Activated CD8-positive, alpha-beta T cell treated with anti-CD3 and anti-CD28 coated beads, Interleukin-2, amount 10 ng/mL, durations not matched to agents 7 days and 5 days (primary cell): Measurements from ENCODE around the gene PTBP2. TPM values are rescaled to one million over a fixed set of nuclear protein-coding genes. Genes with fewer than 3 reads are reported as not detected.

Source experiments
- ATAC-seq: fragments of 150-1000 bp; cut with Tn5 transposase; one replicate; pipeline ENCODE4 v1.10.0; 2021; ENCODE audit warnings: moderate library complexity
- CTCF ChIA-PET: fragments of 350-600 bp; sonication (Branson Sonifier 250); formaldehyde crosslinking; loops from one replicate; lab custom pipeline; 2021; ENCODE audit warnings: antibody characterized with exemption; lab: Charles Lee
- POLR2A ChIA-PET: fragments of 350-600 bp; sonication (Branson Sonifier 250); formaldehyde crosslinking; loops from one replicate; lab custom pipeline; 2021; ENCODE audit warnings: antibody characterized with exemption; lab: Charles Lee
- DNase-seq: peaks from one replicate; pipeline ENCODE4 v3.0.0-alpha.2; 2020
- H3K27ac Mint-ChIP-seq: one replicate; pipeline ENCODE4 v1.8.0; 2021; ENCODE audit warnings: mild to moderate bottlenecking, mixed read lengths
- H3K27me3 Mint-ChIP-seq: one replicate; pipeline ENCODE4 v1.8.0; 2021; ENCODE audit warnings: low read depth, mixed read lengths
- H3K36me3 Mint-ChIP-seq: one replicate; pipeline ENCODE4 v1.8.0; 2021; ENCODE audit warnings: low read depth, mixed read lengths
- H3K4me1 Mint-ChIP-seq: one replicate; pipeline ENCODE4 v1.8.0; 2021; ENCODE audit warnings: low read depth, mixed read lengths
- H3K4me3 Mint-ChIP-seq: one replicate; pipeline ENCODE4 v1.8.0; 2021; ENCODE audit warnings: mild to moderate bottlenecking, mixed read lengths
- H3K9me3 Mint-ChIP-seq: one replicate; pipeline ENCODE4 v1.8.0; 2022; ENCODE audit warnings: mixed read lengths; ENCODE audit not compliant: insufficient read depth
- total RNA-seq, 2 experiments: library from RNA; stranded (reverse); gene quantifications; one replicate each; pipeline ENCODE4 v1.2.3, GENCODE V29; 2021

The PTBP2 gene, protein sequence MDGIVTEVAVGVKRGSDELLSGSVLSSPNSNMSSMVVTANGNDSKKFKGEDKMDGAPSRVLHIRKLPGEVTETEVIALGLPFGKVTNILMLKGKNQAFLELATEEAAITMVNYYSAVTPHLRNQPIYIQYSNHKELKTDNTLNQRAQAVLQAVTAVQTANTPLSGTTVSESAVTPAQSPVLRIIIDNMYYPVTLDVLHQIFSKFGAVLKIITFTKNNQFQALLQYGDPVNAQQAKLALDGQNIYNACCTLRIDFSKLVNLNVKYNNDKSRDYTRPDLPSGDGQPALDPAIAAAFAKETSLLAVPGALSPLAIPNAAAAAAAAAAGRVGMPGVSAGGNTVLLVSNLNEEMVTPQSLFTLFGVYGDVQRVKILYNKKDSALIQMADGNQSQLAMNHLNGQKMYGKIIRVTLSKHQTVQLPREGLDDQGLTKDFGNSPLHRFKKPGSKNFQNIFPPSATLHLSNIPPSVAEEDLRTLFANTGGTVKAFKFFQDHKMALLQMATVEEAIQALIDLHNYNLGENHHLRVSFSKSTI
- 10 to 100 TPM; 12.6 to 14.2 TPM for total RNA-seq

- DNase-seq (peak; percentile 86), ATAC-seq (peak; percentile 97)
- Mint-ChIP-seq H3K4me3 (peak within 1 kb of the TSS; percentile 93), H3K4me1 (peaks cover 24% of the 10 kb centered on the region), H3K27me3 (peaks cover 7% of the 10 kb centered on the region), H3K36me3 (peaks cover 18% of the 10 kb centered on the region), H3K27ac (peak within 1 kb of the TSS; percentile 93), H3K9me3 (no peaks in the 10 kb centered on the region)
- ChIA-PET CTCF (no interaction called here), POLR2A (no interaction called here)
These were observed at the start of gene PTBP2 for GRCh38 chr1:96721416-96722160. Gene PTBP2 (plus strand): TSS chr1:96721784. CDS start chr1:96721865, 81 bp downstream.

GRCh38 chr1:96674915-96675314 is 46.7 kb upstream of the PTBP2 start:
- ChIA-PET POLR2A (no interaction called here), CTCF (no interaction called here)
- H3K27ac Mint-ChIP-seq: no peak overlapping the region
- peaks cover 9% of the 10 kb centered on the region for H3K9me3 Mint-ChIP-seq
- no peaks in the 10 kb centered on the region for H3K4me1 Mint-ChIP-seq
- no peak for ATAC-seq
- H3K36me3 Mint-ChIP-seq: no peaks in the 10 kb centered on the region
- no peaks in the 10 kb centered on the region for H3K27me3 Mint-ChIP-seq
- H3K4me3 Mint-ChIP-seq: no peak overlapping the region
- no peak for DNase-seq

- no peak overlapping the region for H3K27ac Mint-ChIP-seq
- H3K4me1 Mint-ChIP-seq: no peaks in the 10 kb centered on the region
- ATAC-seq (no peak), DNase-seq (no peak)
- H3K9me3 Mint-ChIP-seq: no peaks in the 10 kb centered on the region
- CTCF ChIA-PET: no interaction called here
- POLR2A ChIA-PET: no interaction called here
- no peaks in the 10 kb centered on the region for H3K27me3 Mint-ChIP-seq
- no peaks in the 10 kb centered on the region for H3K36me3 Mint-ChIP-seq
- no peak overlapping the region for H3K4me3 Mint-ChIP-seq
These were observed 39.5 kb upstream of the PTBP2 start for GRCh38 chr1:96682056-96682455.

DNA sequence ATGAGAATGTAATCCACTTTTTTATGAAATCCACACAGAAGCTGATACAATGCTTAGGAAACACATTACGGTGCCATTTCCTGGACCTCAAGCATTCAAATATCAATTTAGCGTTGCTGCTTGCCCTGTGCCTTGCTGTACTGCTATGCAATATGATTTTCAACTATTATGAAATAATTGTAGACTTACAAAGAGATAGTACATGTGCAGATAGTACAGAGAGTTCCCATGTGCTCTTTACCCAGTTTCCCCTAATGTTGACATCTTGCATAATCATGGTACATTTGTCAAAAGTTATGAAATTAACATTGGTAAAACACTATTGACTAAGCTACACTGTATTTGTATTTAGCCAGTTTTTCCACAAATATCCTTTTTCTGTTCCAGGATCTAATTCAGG is 37.7 kb upstream of the PTBP2 start:
- Mint-ChIP-seq H3K27me3 (no peaks in the 10 kb centered on the region), H3K4me3 (no peak overlapping the region), H3K9me3 (no peaks in the 10 kb centered on the region), H3K27ac (no peak overlapping the region), H3K36me3 (no peaks in the 10 kb centered on the region), H3K4me1 (no peaks in the 10 kb centered on the region)
- ATAC-seq: no peak
- POLR2A ChIA-PET: no interaction called here
- CTCF ChIA-PET: no interaction called here
- no peak for DNase-seq

- Mint-ChIP-seq H3K27me3 (no peaks in the 10 kb centered on the region), H3K9me3 (no peaks in the 10 kb centered on the region), H3K27ac (no peak overlapping the region), H3K4me1 (no peaks in the 10 kb centered on the region), H3K4me3 (no peak overlapping the region), H3K36me3 (no peaks in the 10 kb centered on the region)
- no peak for ATAC-seq
- ChIA-PET POLR2A (no interaction called here), CTCF (no interaction called here)
- DNase-seq: no peak
These were observed 36.8 kb upstream of the PTBP2 start for GRCh38 chr1:96684744-96685143.

DNA sequence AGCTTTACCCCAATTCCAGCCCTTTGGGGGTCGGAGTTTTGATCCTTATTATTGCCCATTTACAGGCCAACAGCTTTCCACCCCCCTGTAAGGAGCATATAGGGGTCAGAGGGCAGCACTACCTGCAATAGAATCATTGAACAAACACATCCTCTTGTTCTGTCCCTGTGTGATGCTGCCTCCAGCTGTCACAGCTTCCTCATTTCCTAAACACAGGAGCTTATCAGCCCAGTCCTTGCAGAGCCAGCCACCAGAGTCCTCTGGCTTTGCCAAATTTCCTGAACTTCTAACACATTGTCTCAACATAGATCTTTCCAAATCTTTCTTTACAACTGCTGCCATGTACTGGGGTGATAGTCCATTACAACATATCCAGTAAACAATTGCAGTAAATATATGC is 32.8 kb upstream of the PTBP2 start:
- DNase-seq (no peak), ATAC-seq (no peak)
- Mint-ChIP-seq H3K4me1 (no peaks in the 10 kb centered on the region), H3K27ac (no peak overlapping the region), H3K4me3 (no peak overlapping the region), H3K36me3 (no peaks in the 10 kb centered on the region), H3K9me3 (no peaks in the 10 kb centered on the region), H3K27me3 (no peaks in the 10 kb centered on the region)
- ChIA-PET POLR2A (no interaction called here), CTCF (no interaction called here)

DNA sequence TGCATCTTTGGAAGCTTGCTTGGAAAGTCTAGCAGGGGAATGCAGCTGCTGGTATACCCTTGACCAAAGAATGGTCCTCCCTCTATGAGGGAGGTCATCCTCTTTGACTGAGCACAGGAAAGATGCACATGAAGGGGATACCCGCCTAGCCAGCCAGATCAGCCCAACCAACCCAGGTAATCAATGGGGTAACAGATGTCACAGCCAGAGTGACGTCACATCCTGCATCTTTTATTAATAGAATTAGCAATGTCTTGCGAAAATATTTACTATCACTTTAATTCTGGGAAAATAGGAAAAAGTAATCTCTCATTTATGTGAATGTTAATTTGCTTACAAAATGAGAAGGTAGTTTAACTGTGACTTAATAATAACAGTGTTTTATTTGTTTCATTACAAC is 25.6 kb upstream of the PTBP2 start:
- ChIA-PET POLR2A (no interaction called here), CTCF (no interaction called here)
- no peaks in the 10 kb centered on the region for H3K36me3 Mint-ChIP-seq
- H3K4me1 Mint-ChIP-seq: no peaks in the 10 kb centered on the region
- H3K27me3 Mint-ChIP-seq: peaks cover 3% of the 10 kb centered on the region
- ATAC-seq (no peak), DNase-seq (no peak)
- no peak overlapping the region for H3K4me3 Mint-ChIP-seq
- no peaks in the 10 kb centered on the region for H3K9me3 Mint-ChIP-seq
- no peak overlapping the region for H3K27ac Mint-ChIP-seq

DNA sequence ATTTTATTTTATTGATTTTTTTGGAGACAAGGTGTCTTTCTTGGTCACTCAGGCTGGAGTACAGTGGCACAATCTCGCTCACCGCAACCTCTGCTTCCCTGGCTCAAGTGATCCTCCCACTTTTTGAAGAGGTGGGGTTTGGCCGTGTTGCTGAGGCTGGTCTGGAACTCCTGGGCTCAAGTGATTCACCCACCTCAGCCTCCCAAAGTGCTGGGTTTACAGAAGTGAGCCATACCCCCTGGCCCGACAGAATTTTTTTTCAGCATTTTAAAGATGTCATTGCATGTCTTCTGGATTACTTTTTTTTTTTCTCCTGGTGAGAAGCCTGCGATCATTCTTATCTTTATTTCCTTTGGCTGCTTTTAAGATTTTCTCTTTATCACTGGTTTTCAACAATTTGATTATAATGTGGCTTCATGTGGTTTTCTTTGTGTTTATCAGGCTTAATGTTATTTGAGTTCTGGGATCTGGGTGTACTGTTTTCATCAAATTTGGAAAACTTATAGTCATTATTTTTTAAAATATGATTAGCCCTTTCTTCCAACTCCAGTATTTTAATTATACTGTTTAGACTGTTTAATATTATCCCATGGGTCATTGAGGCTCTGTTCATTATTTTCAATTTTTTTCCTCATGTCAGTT is 23.1 kb upstream of the PTBP2 start:
- no peak overlapping the region for H3K27ac Mint-ChIP-seq
- H3K36me3 Mint-ChIP-seq: no peaks in the 10 kb centered on the region
- no peaks in the 10 kb centered on the region for H3K4me1 Mint-ChIP-seq
- POLR2A ChIA-PET: no interaction called here
- peaks cover 11% of the 10 kb centered on the region for H3K27me3 Mint-ChIP-seq
- CTCF ChIA-PET: no interaction called here
- H3K4me3 Mint-ChIP-seq: no peak overlapping the region
- no peak for DNase-seq
- H3K9me3 Mint-ChIP-seq: no peaks in the 10 kb centered on the region
- ATAC-seq: no peak

GRCh38 chr1:96703186-96703585 is 18.4 kb upstream of the PTBP2 start:
- Mint-ChIP-seq H3K4me1 (no peaks in the 10 kb centered on the region), H3K4me3 (no peak overlapping the region), H3K27me3 (peaks cover 11% of the 10 kb centered on the region), H3K9me3 (no peaks in the 10 kb centered on the region), H3K27ac (no peak overlapping the region), H3K36me3 (no peaks in the 10 kb centered on the region)
- no peak for DNase-seq
- no peak for ATAC-seq
- ChIA-PET POLR2A (no interaction called here), CTCF (no interaction called here)

- H3K36me3 Mint-ChIP-seq: no peaks in the 10 kb centered on the region
- H3K4me1 Mint-ChIP-seq: no peaks in the 10 kb centered on the region
- no peak overlapping the region for H3K27ac Mint-ChIP-seq
- H3K27me3 Mint-ChIP-seq: peaks cover 7% of the 10 kb centered on the region
- ATAC-seq: no peak
- H3K4me3 Mint-ChIP-seq: no peak overlapping the region
- ChIA-PET CTCF (no interaction called here), POLR2A (no interaction called here)
- H3K9me3 Mint-ChIP-seq: no peaks in the 10 kb centered on the region
- no peak for DNase-seq
These were observed 14.6 kb upstream of the PTBP2 start for GRCh38 chr1:96707023-96707422.

DNA sequence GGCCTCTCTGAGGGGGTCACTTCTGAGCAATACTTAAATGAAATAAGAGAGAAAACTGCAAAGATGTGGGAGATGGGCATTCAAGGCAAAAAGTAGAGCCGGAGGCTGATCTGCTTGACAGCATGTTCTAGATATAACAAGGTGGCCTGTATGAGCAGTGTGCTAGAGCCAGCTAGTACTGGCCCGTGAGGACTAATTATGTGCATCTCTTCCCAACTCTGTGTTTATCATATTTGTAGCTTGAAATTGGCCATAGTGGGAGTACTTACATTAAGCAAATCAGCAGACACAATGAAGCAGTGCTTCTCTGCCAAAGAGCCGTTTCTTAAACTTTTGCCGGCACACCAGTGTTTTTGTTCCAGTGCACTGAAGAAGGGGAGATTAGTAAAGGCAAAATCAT is 13.1 kb upstream of the PTBP2 start:
- ATAC-seq (no peak), DNase-seq (no peak)
- H3K4me3 Mint-ChIP-seq: no peak overlapping the region
- H3K4me1 Mint-ChIP-seq: no peaks in the 10 kb centered on the region
- no peaks in the 10 kb centered on the region for H3K36me3 Mint-ChIP-seq
- POLR2A ChIA-PET: no interaction called here
- peaks cover 4% of the 10 kb centered on the region for H3K27me3 Mint-ChIP-seq
- CTCF ChIA-PET: no interaction called here
- H3K9me3 Mint-ChIP-seq: no peaks in the 10 kb centered on the region
- H3K27ac Mint-ChIP-seq: no peak overlapping the region
